Endothelial cell of umbilical vein (primary cell): ENCODE data around the gene CSMD2. TPM values are rescaled to one million over a fixed set of nuclear protein-coding genes. Genes with fewer than 3 reads are reported as not detected.

Experiments
- BruUV-seq: library from RNA; stranded (reverse); fragments of 400-500 nt; replicated peaks from 2 replicates; lab custom pipeline; 2021; lab: Mats Ljungman, UMichigan
- CTCF ChIA-PET: fragments of 300-600, 350-600 bp; sonication (Branson Sonifier 250); formaldehyde crosslinking; loops from one replicate; lab custom pipeline; 2021; ENCODE audit warnings: antibody characterized with exemption, inconsistent platforms; lab: Charles Lee
- POLR2A ChIA-PET: fragments of 300-600, 350-600 bp; sonication (Branson Sonifier 250); formaldehyde crosslinking; loops from one replicate; lab custom pipeline; 2021; ENCODE audit warnings: antibody characterized with exemption, inconsistent platforms; lab: Charles Lee
- DNase-seq: peaks from one replicate; pipeline ENCODE4 v3.0.0-alpha.2; 2011; ENCODE audit warnings: low read depth, low spot score
- FAIRE-seq: peaks from 2 replicates; lab custom pipeline; 2011; peaks lifted over from hg19 to GRCh38; lab: Jason Lieb, UNC
- H2AFZ ChIP-seq: 2 replicates; pipeline ENCODE4 v1.6.0; 2012; ENCODE audit warnings: low read depth, low read length, control low read depth, inconsistent platforms
- H3K27ac ChIP-seq: 2 replicates; pipeline ENCODE4 v1.5.1; 2011; ENCODE audit warnings: low read depth, mild to moderate bottlenecking, control low read depth, low read length, moderate library complexity; ENCODE audit not compliant: insufficient read depth
- H3K27me3 ChIP-seq, 2 experiments: 2 replicates each; pipeline versions ENCODE4 v1.6.0 to v1.6.1; 2011; ENCODE audit warnings: low read length in 2 of 2, mixed read lengths in 1 of 2; ENCODE audit not compliant: control insufficient read depth in 2 of 2, insufficient read depth in 2 of 2
- H3K36me3 ChIP-seq, 2 experiments: 2 replicates in 1 of 2; 3 replicates in 1 of 2; pipeline ENCODE4 v1.5.1; 2011; ENCODE audit warnings: low read length in 2 of 2, mild to moderate bottlenecking in 1 of 2, moderate library complexity in 1 of 2; ENCODE audit not compliant: control insufficient read depth in 2 of 2, insufficient read depth in 2 of 2; ENCODE audit errors: extremely low read depth in 1 of 2
- H3K4me1 ChIP-seq: 3 replicates; pipeline ENCODE4 v1.5.1; 2011; ENCODE audit warnings: mild to moderate bottlenecking, low read length; ENCODE audit not compliant: control insufficient read depth, insufficient read depth; ENCODE audit errors: extremely low read depth
- H3K4me2 ChIP-seq: 2 replicates; pipeline ENCODE4 v1.6.1; 2011; ENCODE audit warnings: low read length, control low read depth, mixed read lengths; ENCODE audit not compliant: insufficient read depth
- H3K4me3 ChIP-seq, 3 experiments: fragments of 200-600 bp in 1 of 3; sonication (generic), shearing (Covaris generic) in 1 of 3; replicated peaks in 1 of 3; 2 replicates each; pipeline ENCODE4 v1.5.1; 2011 to 2016; ENCODE audit warnings: control low read depth in 3 of 3, low read length in 3 of 3, mild to moderate bottlenecking in 2 of 3, inconsistent platforms in 1 of 3, low read depth in 1 of 3, moderate library complexity in 1 of 3; ENCODE audit not compliant: insufficient read depth in 1 of 3
- H3K79me2 ChIP-seq: 2 replicates; pipeline ENCODE4 v1.6.0; 2012; ENCODE audit warnings: low read length, inconsistent platforms; ENCODE audit not compliant: control insufficient read depth, insufficient read depth
- H3K9ac ChIP-seq: replicated peaks from 2 replicates; pipeline ENCODE3; 2011; ENCODE audit warnings: low read length, control low read depth; ENCODE audit not compliant: insufficient read depth; ENCODE audit errors: extremely low read depth
- H3K9me1 ChIP-seq: replicated peaks from 3 replicates; pipeline ENCODE4 v1.6.0; 2011; ENCODE audit warnings: mild to moderate bottlenecking, low read length; ENCODE audit not compliant: control insufficient read depth, insufficient read depth; ENCODE audit errors: extremely low read depth
- H3K9me3 ChIP-seq: replicated peaks from 2 replicates; pipeline ENCODE4 v1.5.1; 2012; ENCODE audit warnings: low read length, inconsistent platforms; ENCODE audit not compliant: control insufficient read depth, insufficient read depth
- H4K20me1 ChIP-seq: replicated peaks from 2 replicates; pipeline ENCODE3; 2011; ENCODE audit warnings: mild to moderate bottlenecking, low read length; ENCODE audit not compliant: control insufficient read depth, insufficient read depth; ENCODE audit errors: extremely low read depth
- CTCF ChIP-seq, 2 donors: IDR thresholded peaks; 1 replicate in 1 of 2; 2 replicates in 1 of 2; pipeline ENCODE4 v1.5.1; 2011; ENCODE audit warnings: low read length in 2 of 2, mild to moderate bottlenecking in 2 of 2, moderate library complexity in 2 of 2, control low read depth in 1 of 2, inconsistent platforms in 1 of 2, low read depth in 1 of 2; ENCODE audit not compliant: insufficient read depth in 1 of 2; ENCODE audit errors: extremely low read depth in 1 of 2
- EZH2 ChIP-seq: IDR thresholded peaks from 2 replicates; pipeline ENCODE4 v1.6.1; 2012; ENCODE audit warnings: borderline replicate concordance, low read depth, mild to moderate bottlenecking, moderate library complexity, low read length, inconsistent platforms; ENCODE audit not compliant: severe bottlenecking
- FOS ChIP-seq: IDR thresholded peaks from 2 replicates; pipeline ENCODE4 v1.6.1; 2011; ENCODE audit warnings: mild to moderate bottlenecking, low read length, moderate library complexity, borderline replicate concordance; ENCODE audit not compliant: insufficient read depth
- GATA2 ChIP-seq: IDR thresholded peaks from 2 replicates; pipeline ENCODE4 v1.7.0; 2011; ENCODE audit warnings: low read depth, mild to moderate bottlenecking, moderate library complexity, mixed read lengths, low read length; ENCODE audit not compliant: insufficient read length, insufficient read depth
- JUN ChIP-seq: IDR thresholded peaks from 2 replicates; pipeline ENCODE4 v1.6.1; 2011; ENCODE audit warnings: borderline replicate concordance, low read depth; ENCODE audit not compliant: insufficient read length, insufficient read depth
- MYC ChIP-seq: IDR thresholded peaks from one replicate; pipeline ENCODE4 v1.6.1; 2011; ENCODE audit warnings: mild to moderate bottlenecking, low read depth, low read length
- POLR2A ChIP-seq: IDR thresholded peaks from 2 replicates; pipeline ENCODE4 v1.6.1; 2012; ENCODE audit warnings: low read depth, mild to moderate bottlenecking, control low read depth, low read length
- POLR2AphosphoS5 ChIP-seq: IDR thresholded peaks from 2 replicates; pipeline ENCODE4 v1.6.1; 2012; ENCODE audit warnings: low read depth, mild to moderate bottlenecking, control low read depth, low read length, moderate library complexity; ENCODE audit not compliant: insufficient read depth
- dilution Hi-C: fragments of 300-500 bp; cut with MboI; formaldehyde crosslinking; loops from one replicate; pipeline ENCODE4 v1.15.0; 2019; ENCODE audit warnings: low sequenced_read_pairs; ENCODE audit not compliant: extremely low pct_ligation_motif_present
- intact Hi-C: fragments of 100-400 bp; cut with micrococcal nuclease; formaldehyde crosslinking; loops from one replicate; pipeline ENCODE4 v1.10.0; 2022
- polyA plus RNA-seq, 4 experiments: library from polyadenylated mRNA; depleted of rRNA in 3 of 4; stranded (reverse) in 3 of 4; unstranded in 1 of 4; fragments of >200 nt; gene quantifications; 2 replicates each; pipeline versions ENCODE4 v1.2.1 to v1.2.3, GENCODE V29; 2011 to 2012; ENCODE audit warnings: missing spikeins in 1 of 4
- total RNA-seq: library from RNA; stranded (reverse); gene quantifications from 2 replicates; pipeline ENCODE4 v1.2.3, GENCODE V29; 2021
- TF ChIP-seq, protein P1 (sequence below): IDR thresholded peaks from 2 replicates; pipeline ENCODE4 v1.6.1; 2011; ENCODE audit not compliant: insufficient read depth, insufficient read length

Gene CSMD2
- total and polyA plus RNA-seq, 2 donors (not counting 3 experiments of a cell fraction or from before 2014, with no cell fraction given): under 0.01 TPM; not detected in 1

- FAIRE-seq (no peak), DNase-seq (no peak)
- Histone ChIP-seq H3K9ac (no peak overlapping the region), H3K27ac (no peak overlapping the region), H3K79me2 (no peaks in the 10 kb centered on the region), H3K4me1 (no peaks in the 10 kb centered on the region), H4K20me1 (no peaks in the 10 kb centered on the region), H3K9me3 (peaks cover 2% of the 10 kb centered on the region), H3K4me3 (no peak overlapping the region), H2AFZ (no peak overlapping the region), H3K27me3 (no peaks in the 10 kb centered on the region), H3K4me2 (no peak overlapping the region), H3K36me3 (no peaks in the 10 kb centered on the region), H3K9me1 (no peaks in the 10 kb centered on the region)
- CTCF ChIA-PET: no interaction called here
- dilution Hi-C loops: no loop called here
- BruUV-seq: no TSS peak
- POLR2A ChIA-PET: no interaction called here
- intact Hi-C loops: no loop called here
- TF ChIP-seq FOS (no peak), GATA2 (no peak), EZH2 (no peak)
These were observed 421.6 kb downstream of the CSMD2 start for GRCh38 chr1:33743221-33743998.

GRCh38 chr1:33742663-33743062 lies 422.4 kb downstream of the CSMD2 start:
- H3K9me3 ChIP-seq: peaks cover 2% of the 10 kb centered on the region
- H3K79me2 ChIP-seq: no peaks in the 10 kb centered on the region
- dilution Hi-C loops (no loop called here), intact Hi-C loops (no loop called here)
- no peaks in the 10 kb centered on the region for H3K4me1 ChIP-seq
- POLR2A ChIA-PET: no interaction called here
- no TSS peak for BruUV-seq
- FAIRE-seq (no peak), DNase-seq (no peak)
- no peak overlapping the region for H3K4me3 ChIP-seq
- no peaks in the 10 kb centered on the region for H4K20me1 ChIP-seq
- H2AFZ ChIP-seq: no peak overlapping the region
- no peak overlapping the region for H3K4me2 ChIP-seq
- H3K27ac ChIP-seq: no peak overlapping the region
- no peaks in the 10 kb centered on the region for H3K36me3 ChIP-seq
- no peak for TF ChIP-seq POLR2A
- TF ChIP-seq, protein P1, sequence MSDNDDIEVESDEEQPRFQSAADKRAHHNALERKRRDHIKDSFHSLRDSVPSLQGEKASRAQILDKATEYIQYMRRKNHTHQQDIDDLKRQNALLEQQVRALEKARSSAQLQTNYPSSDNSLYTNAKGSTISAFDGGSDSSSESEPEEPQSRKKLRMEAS: no peak
- no peak for TF ChIP-seq MYC
- no peak for TF ChIP-seq JUN
- TF ChIP-seq CTCF (IDR thresholded peaks at IDR 0.05; ENCODE audit: extremely low read depth in 1 of 2, insufficient read depth in 1 of 2, low read depth in 1 of 2, low read length in 2 of 2): no peak
- no peak for TF ChIP-seq EZH2
- TF ChIP-seq FOS: no peak
- no peak for TF ChIP-seq GATA2
- TF ChIP-seq POLR2AphosphoS5: no peak
- no peaks in the 10 kb centered on the region for H3K9me1 ChIP-seq
- CTCF ChIA-PET: no interaction called here
- H3K27me3 ChIP-seq: no peaks in the 10 kb centered on the region
- H3K9ac ChIP-seq: no peak overlapping the region
